GM10266 (cell line): ENCODE data around the gene DAZAP1.
A peak's percentile ranks its signal among the peaks of the same experiment; 100 is the strongest.

Source experiments
- DNase-seq: peaks from one replicate; pipeline ENCODE4 v3.0.0; 2012; ENCODE audit errors: extremely low spot score
- CTCF ChIP-seq: IDR thresholded peaks from 2 replicates; pipeline ENCODE4 v1.5.1; 2012; ENCODE audit warnings: mild to moderate bottlenecking, low read depth; ENCODE audit not compliant: control insufficient read depth, insufficient read depth; ENCODE audit errors: missing control alignments

DAZAP1 gene

GRCh38 chr19:1445185-1445931 lies 38.0 kb downstream of the DAZAP1 start:
- DNase-seq, result peak; percentile 98

GRCh38 chr19:1445932-1446712 lies 38.7 kb downstream of the DAZAP1 start:
- no peak for TF ChIP-seq CTCF
- DNase-seq, result peak; percentile 84

More at GRCh38 chr19:1445185-1445931, 38.0 kb downstream of the DAZAP1 start:
- TF ChIP-seq CTCF, result peak; percentile 97

GRCh38 chr19:1446713-1447481 lies 39.5 kb downstream of the DAZAP1 start:
- TF ChIP-seq CTCF, result no peak
- DNase-seq, result no peak

- no peak for DNase-seq
- TF ChIP-seq CTCF, result no peak
Measured at GRCh38 chr19:1447504-1447903, 40.1 kb downstream of the DAZAP1 start.

GRCh38 chr19:1447944-1448343 lies 40.6 kb downstream of the DAZAP1 start:
- no peak for TF ChIP-seq CTCF
- DNase-seq, result no peak

GRCh38 chr19:1449467-1450442 lies 42.4 kb downstream of the DAZAP1 start, which contains the start of gene APC2:
Gene APC2, plus strand, starts transcription at chr19:1450121. Its CDS starts 2,881 bp downstream, at chr19:1453002.
- no peak for TF ChIP-seq CTCF
- peak; percentile 82 for DNase-seq
